GM19035 (cell line): ENCODE results near the gene POLR2M.

Source experiments
- ATAC-seq: cut with Tn5 transposase; IDR thresholded peaks from one replicate; pipeline ENCODE4 v1.9.1; 2021; ENCODE audit not compliant: unreplicated experiment

POLR2M gene

GRCh38 chr15:57706405-57707209 is at the start of gene POLR2M:
TSS of gene POLR2M (plus strand) at chr15:57706714. CDS start at chr15:57706843, 129 bp downstream.
- ATAC-seq: peak; percentile 94

DNA sequence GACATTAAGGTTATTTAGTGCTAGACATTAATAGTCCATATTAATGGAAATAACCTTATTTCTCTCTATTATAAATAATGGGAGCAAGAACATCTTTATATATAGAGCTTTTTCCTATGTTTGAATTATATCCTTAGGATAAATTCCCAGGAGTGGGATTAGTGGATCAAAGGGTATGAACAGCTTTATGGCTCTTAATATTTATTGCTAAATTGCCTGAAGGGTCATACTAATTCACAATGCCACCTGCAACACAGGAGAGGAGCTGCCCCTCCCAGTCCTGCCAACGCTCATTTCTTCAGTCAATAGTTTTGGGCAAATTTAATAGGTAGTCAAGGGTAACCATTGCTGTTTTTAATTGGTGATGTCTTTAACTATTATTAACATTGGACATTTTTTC is 48.9 kb upstream of the POLR2M start:
- no peak for ATAC-seq

- no peak for ATAC-seq
These were observed 44.3 kb upstream of the POLR2M start for GRCh38 chr15:57662091-57662744.

GRCh38 chr15:57662802-57663201 is 43.7 kb upstream of the POLR2M start:
- ATAC-seq: no peak

DNA sequence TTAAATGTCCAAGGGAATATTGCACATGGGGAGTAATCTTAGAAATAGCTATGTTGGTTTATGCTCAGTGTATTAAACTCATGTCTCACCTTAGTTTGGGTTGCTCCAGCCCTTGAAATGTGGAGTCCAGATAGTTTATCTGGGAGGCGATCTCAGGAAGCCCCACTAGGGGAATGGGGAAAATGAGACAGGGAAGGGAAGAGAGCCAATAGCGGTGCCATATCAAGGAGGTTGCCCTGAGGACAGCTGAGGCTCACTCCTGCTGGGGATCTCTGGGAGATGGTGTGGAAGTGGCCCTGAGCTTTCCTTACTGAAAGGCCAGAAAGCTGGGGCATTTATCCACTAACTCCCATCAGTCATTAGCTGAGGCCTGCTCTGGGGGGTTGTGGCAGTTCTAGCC is 43.3 kb upstream of the POLR2M start:
- ATAC-seq: no peak

- no peak for ATAC-seq
These were observed 41.3 kb upstream of the POLR2M start for GRCh38 chr15:57665194-57665593.

DNA sequence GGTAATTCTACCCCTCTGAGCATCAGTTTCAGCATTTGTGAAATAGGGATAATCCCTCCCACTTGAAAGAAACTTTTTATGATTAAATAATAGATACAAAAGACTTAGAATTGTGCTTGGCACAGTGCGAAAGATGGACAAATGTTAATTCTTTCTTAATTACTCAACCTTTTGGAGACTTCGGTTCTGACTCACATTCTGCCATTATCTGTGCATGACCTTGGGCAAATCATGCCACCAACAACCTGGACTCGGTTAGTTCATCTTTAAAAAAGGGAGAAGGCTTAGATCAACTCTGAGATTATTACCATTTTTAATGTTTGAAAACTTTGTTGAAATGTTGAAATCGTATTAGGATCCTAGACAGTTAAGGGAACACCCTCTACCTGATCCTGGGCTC is 40.6 kb upstream of the POLR2M start:
- no peak for ATAC-seq

DNA sequence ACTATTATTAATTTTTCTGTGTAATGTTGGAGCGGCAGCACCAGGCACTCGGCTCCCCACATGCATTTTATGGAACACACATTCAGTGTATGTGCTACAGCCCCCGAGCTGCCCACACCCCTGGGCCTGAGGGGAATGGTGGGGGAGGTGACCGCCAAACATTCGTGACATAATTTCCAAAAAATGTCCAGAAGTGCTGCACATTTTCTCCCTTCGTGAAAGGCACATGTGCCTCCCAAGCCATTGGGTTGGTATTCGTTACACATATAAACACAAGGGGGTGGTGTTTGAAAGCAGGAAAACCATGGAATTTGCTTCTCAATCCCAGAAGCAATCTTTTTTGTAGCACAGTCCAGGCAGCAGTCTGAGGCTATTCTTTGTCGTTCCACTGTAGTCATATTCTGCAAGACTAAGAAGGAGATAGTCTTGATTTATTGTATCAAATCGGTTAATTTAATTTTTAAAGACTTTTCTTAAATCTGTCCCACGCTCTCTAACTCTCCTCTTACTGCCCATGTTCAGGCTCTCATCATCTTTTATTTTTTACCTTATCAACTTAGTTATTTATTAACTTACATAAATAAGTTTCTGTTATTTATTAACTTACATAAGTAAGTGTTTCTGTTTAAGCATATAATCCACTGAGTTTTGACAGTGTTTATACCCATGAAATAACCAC is 39.2 kb upstream of the POLR2M start:
- ATAC-seq: no peak

DNA sequence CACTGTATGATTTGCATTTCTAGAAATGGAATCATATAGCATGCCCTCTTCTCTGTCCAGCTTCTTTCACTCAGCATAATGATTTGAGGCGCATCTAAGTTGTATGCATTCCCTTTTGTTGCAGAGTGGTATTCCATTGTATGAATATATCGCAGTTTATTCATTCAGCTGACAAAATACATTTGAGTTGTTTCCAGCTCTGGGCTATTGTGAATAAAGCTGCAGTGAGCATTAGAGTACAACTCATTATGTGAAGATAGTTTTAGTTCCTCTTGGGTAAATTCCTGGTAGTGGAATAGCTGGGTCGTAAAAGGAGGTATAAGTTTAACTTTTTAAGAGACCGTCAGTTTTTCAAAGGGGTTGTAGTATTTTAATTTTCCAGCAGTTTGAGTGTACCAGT is 38.5 kb upstream of the POLR2M start:
- ATAC-seq: no peak

GRCh38 chr15:57671636-57672035 is 34.9 kb upstream of the POLR2M start:
- ATAC-seq: no peak

GRCh38 chr15:57675481-57676181 is 30.9 kb upstream of the POLR2M start:
- no peak for ATAC-seq

GRCh38 chr15:57676585-57676984 is 29.9 kb upstream of the POLR2M start:
- no peak for ATAC-seq

DNA sequence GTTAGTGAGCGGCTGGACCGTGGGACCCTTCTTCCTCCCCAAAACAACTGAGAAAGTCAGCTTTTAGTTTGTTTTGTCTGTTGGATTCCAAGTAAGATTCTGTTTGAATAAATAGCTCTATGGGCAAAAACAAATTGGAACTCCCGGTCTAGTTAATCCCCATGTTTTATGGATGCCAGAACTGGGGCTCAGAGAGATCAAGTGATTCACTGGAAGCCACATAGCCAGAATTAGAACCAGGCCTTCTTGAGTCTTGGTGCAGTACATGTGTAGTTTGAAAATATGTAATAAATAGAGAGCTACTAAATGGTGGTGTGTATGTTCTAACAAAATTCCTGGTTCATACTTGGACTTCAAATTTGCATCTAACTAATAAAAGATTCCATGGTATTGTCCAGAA is 29.3 kb upstream of the POLR2M start:
- no peak for ATAC-seq

DNA sequence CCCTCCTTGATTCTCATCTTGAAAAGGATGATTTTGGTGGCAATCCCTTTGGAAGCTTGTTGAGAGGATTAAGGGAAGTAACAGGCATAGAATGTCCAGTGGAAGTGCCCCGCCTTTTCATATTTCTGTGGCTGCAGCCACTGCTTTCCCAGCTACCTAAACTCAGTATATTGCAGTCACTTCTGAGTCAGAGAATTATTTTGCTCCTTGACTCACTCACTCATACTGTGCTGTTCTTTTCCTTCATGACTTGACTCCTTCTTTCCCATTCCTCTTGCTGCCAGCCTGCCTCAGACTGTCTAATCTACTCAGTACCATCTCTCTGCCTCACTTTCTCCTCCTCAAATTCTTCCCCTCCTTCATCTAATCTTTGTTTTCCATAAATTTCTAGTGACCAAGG is 26.5 kb upstream of the POLR2M start:
- ATAC-seq: no peak

DNA sequence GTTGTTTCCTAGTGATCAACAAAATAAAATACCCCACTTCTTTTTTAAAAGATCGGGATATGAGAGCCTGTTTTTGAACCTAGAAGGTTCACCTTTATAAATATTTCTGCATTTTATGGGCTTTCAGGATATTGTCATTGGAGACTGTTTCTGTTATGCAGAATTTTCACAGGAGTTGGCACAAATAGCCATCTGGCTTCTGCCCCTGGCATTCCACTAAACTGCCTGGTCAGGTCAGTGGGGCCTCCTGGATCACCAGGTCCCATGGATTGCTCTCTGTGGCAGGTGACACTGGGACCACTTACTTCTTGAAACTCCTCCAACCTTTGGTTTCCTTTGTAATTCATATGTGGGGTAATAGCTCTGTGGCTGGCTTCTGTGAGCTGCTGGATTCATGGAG is 25.5 kb upstream of the POLR2M start:
- ATAC-seq: no peak

DNA sequence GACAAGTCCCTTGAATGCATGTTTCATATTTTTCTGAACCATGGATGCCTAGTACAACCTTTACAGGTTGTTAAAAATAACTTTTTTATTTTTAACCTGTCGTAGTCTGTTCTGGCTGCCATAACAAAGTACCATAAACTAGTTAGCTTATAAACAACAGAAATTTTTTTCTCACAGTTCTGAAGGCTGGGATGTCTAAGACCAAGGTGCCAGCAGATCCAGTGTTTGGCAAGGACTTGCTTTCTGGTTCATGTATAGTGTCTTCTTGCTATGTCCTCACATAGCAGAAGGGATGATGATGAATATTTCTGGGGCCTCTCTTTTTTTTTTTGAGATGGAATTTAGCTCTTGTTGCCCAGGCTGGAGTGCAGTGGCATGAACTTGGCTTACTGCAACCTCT is 23.0 kb upstream of the POLR2M start:
- ATAC-seq: no peak

GRCh38 chr15:57684491-57685151 is 21.9 kb upstream of the POLR2M start:
- no peak for ATAC-seq

- ATAC-seq: no peak
These were observed 21.0 kb upstream of the POLR2M start for GRCh38 chr15:57685306-57686095.

DNA sequence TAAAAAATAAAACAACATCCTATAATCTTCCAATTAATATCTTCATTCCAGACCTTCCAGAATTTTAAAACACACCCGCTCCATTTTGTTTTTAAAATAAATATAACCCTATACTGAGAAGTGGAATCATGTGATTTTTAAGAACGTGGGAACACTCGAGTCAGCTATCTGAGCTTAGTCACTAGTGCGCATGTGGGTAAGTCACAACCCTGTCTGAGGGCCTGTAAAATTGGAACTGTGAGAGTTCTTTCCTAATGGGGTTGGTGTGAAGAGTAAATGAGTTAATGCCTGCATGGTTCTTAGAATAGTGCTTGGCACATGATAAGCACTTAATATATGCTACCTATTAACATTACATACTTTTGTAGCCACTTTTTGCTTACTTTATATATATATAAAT is 19.9 kb upstream of the POLR2M start:
- ATAC-seq: no peak

DNA sequence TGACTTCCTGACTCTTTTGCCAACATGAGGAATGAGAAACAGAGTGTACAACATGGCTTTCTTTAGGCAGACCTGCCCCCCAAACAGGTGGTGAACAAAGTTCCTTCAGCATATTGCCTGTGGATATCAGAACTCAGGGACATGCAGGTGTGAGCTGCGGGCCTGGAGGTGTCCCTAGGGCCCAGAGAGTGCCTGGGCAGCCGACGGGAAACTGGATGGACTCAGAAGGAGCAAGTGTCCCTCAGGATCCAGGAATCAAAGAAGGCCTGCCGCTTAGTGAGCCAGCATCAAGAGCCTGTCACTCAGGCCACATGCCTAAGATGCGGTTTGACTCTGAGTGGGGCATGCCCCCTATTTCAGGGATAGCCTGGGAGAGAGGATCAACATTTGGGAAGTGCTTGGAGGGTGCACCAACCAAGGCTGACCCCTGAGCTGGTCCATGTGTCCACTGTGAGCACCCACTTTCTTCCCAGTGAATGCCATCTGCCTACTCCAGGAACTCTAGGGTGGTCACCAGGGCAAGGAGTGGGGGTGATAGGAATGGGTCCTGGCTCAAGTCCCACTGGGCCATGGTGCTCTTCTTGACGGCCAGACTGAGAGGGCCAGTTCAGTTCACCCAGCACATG is 16.1 kb upstream of the POLR2M start:
- no peak for ATAC-seq
